Measurements from ENCODE around the gene GRM8.

DNA sequence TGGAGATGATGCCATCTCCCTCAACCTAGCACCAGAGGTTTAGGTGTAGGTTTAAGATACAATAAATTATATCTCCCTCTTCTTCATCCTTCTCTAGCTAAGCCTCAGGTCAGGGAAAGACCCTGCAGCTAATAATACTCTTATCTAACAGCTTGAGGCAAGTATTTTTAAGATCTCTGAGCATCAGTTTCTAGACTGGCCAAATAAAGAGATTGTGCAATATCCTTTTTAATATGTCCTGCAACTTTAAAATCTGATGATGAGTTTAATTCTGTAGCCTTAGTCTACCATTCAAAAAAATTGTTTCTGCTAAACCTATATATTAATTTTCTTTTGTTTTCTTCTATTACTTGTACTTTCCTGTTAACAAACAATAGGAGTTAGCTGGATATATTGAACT, 850.8 kb downstream of the GRM8 start:
- TF ChIP-seq, protein P1, sequence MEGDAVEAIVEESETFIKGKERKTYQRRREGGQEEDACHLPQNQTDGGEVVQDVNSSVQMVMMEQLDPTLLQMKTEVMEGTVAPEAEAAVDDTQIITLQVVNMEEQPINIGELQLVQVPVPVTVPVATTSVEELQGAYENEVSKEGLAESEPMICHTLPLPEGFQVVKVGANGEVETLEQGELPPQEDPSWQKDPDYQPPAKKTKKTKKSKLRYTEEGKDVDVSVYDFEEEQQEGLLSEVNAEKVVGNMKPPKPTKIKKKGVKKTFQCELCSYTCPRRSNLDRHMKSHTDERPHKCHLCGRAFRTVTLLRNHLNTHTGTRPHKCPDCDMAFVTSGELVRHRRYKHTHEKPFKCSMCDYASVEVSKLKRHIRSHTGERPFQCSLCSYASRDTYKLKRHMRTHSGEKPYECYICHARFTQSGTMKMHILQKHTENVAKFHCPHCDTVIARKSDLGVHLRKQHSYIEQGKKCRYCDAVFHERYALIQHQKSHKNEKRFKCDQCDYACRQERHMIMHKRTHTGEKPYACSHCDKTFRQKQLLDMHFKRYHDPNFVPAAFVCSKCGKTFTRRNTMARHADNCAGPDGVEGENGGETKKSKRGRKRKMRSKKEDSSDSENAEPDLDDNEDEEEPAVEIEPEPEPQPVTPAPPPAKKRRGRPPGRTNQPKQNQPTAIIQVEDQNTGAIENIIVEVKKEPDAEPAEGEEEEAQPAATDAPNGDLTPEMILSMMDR (IDR thresholded peaks at IDR 0.05; ENCODE audit: insufficient read depth, low read depth, low read length): no peak
- no peak for TF ChIP-seq EZH2 (IDR thresholded peaks at IDR 0.05; ENCODE audit: insufficient read depth, low read length)

Data from astrocyte (in vitro differentiated cells and primary cell).